Endothelial cell of umbilical vein (primary cell): Measurements from ENCODE around the gene TBCD. TPM values are rescaled to one million over a fixed set of nuclear protein-coding genes. Genes with fewer than 3 reads are reported as not detected.

Source experiments
- BruUV-seq: library from RNA; stranded (reverse); fragments of 400-500 nt; replicated peaks from 2 replicates; lab custom pipeline; 2021; lab: Mats Ljungman, UMichigan
- CTCF ChIA-PET: fragments of 300-600, 350-600 bp; sonication (Branson Sonifier 250); formaldehyde crosslinking; loops from one replicate; lab custom pipeline; 2021; ENCODE audit warnings: antibody characterized with exemption, inconsistent platforms; lab: Charles Lee
- POLR2A ChIA-PET: fragments of 300-600, 350-600 bp; sonication (Branson Sonifier 250); formaldehyde crosslinking; loops from one replicate; lab custom pipeline; 2021; ENCODE audit warnings: antibody characterized with exemption, inconsistent platforms; lab: Charles Lee
- DNase-seq: peaks from one replicate; pipeline ENCODE4 v3.0.0-alpha.2; 2011; ENCODE audit warnings: low read depth, low spot score
- FAIRE-seq: peaks from 2 replicates; lab custom pipeline; 2011; peaks lifted over from hg19 to GRCh38; lab: Jason Lieb, UNC
- H2AFZ ChIP-seq: 2 replicates; pipeline ENCODE4 v1.6.0; 2012; ENCODE audit warnings: low read depth, low read length, control low read depth, inconsistent platforms
- H3K27ac ChIP-seq: 2 replicates; pipeline ENCODE4 v1.5.1; 2011; ENCODE audit warnings: low read depth, mild to moderate bottlenecking, control low read depth, low read length, moderate library complexity; ENCODE audit not compliant: insufficient read depth
- H3K27me3 ChIP-seq, 2 experiments: 2 replicates each; pipeline versions ENCODE4 v1.6.0 to v1.6.1; 2011; ENCODE audit warnings: low read length in 2 of 2, mixed read lengths in 1 of 2; ENCODE audit not compliant: control insufficient read depth in 2 of 2, insufficient read depth in 2 of 2
- H3K36me3 ChIP-seq, 2 experiments: 2 replicates in 1 of 2; 3 replicates in 1 of 2; pipeline ENCODE4 v1.5.1; 2011; ENCODE audit warnings: low read length in 2 of 2, mild to moderate bottlenecking in 1 of 2, moderate library complexity in 1 of 2; ENCODE audit not compliant: control insufficient read depth in 2 of 2, insufficient read depth in 2 of 2; ENCODE audit errors: extremely low read depth in 1 of 2
- H3K4me1 ChIP-seq: 3 replicates; pipeline ENCODE4 v1.5.1; 2011; ENCODE audit warnings: mild to moderate bottlenecking, low read length; ENCODE audit not compliant: control insufficient read depth, insufficient read depth; ENCODE audit errors: extremely low read depth
- H3K4me2 ChIP-seq: 2 replicates; pipeline ENCODE4 v1.6.1; 2011; ENCODE audit warnings: low read length, control low read depth, mixed read lengths; ENCODE audit not compliant: insufficient read depth
- H3K4me3 ChIP-seq, 3 experiments: fragments of 200-600 bp in 1 of 3; sonication (generic), shearing (Covaris generic) in 1 of 3; replicated peaks in 1 of 3; 2 replicates each; pipeline ENCODE4 v1.5.1; 2011 to 2016; ENCODE audit warnings: control low read depth in 3 of 3, low read length in 3 of 3, mild to moderate bottlenecking in 2 of 3, inconsistent platforms in 1 of 3, low read depth in 1 of 3, moderate library complexity in 1 of 3; ENCODE audit not compliant: insufficient read depth in 1 of 3
- H3K79me2 ChIP-seq: 2 replicates; pipeline ENCODE4 v1.6.0; 2012; ENCODE audit warnings: low read length, inconsistent platforms; ENCODE audit not compliant: control insufficient read depth, insufficient read depth
- H3K9ac ChIP-seq: replicated peaks from 2 replicates; pipeline ENCODE3; 2011; ENCODE audit warnings: low read length, control low read depth; ENCODE audit not compliant: insufficient read depth; ENCODE audit errors: extremely low read depth
- H3K9me1 ChIP-seq: replicated peaks from 3 replicates; pipeline ENCODE4 v1.6.0; 2011; ENCODE audit warnings: mild to moderate bottlenecking, low read length; ENCODE audit not compliant: control insufficient read depth, insufficient read depth; ENCODE audit errors: extremely low read depth
- H3K9me3 ChIP-seq: replicated peaks from 2 replicates; pipeline ENCODE4 v1.5.1; 2012; ENCODE audit warnings: low read length, inconsistent platforms; ENCODE audit not compliant: control insufficient read depth, insufficient read depth
- H4K20me1 ChIP-seq: replicated peaks from 2 replicates; pipeline ENCODE3; 2011; ENCODE audit warnings: mild to moderate bottlenecking, low read length; ENCODE audit not compliant: control insufficient read depth, insufficient read depth; ENCODE audit errors: extremely low read depth
- CTCF ChIP-seq, 2 donors: IDR thresholded peaks; 1 replicate in 1 of 2; 2 replicates in 1 of 2; pipeline ENCODE4 v1.5.1; 2011; ENCODE audit warnings: low read length in 2 of 2, mild to moderate bottlenecking in 2 of 2, moderate library complexity in 2 of 2, control low read depth in 1 of 2, inconsistent platforms in 1 of 2, low read depth in 1 of 2; ENCODE audit not compliant: insufficient read depth in 1 of 2; ENCODE audit errors: extremely low read depth in 1 of 2
- EZH2 ChIP-seq: IDR thresholded peaks from 2 replicates; pipeline ENCODE4 v1.6.1; 2012; ENCODE audit warnings: borderline replicate concordance, low read depth, mild to moderate bottlenecking, moderate library complexity, low read length, inconsistent platforms; ENCODE audit not compliant: severe bottlenecking
- FOS ChIP-seq: IDR thresholded peaks from 2 replicates; pipeline ENCODE4 v1.6.1; 2011; ENCODE audit warnings: mild to moderate bottlenecking, low read length, moderate library complexity, borderline replicate concordance; ENCODE audit not compliant: insufficient read depth
- GATA2 ChIP-seq: IDR thresholded peaks from 2 replicates; pipeline ENCODE4 v1.7.0; 2011; ENCODE audit warnings: low read depth, mild to moderate bottlenecking, moderate library complexity, mixed read lengths, low read length; ENCODE audit not compliant: insufficient read length, insufficient read depth
- JUN ChIP-seq: IDR thresholded peaks from 2 replicates; pipeline ENCODE4 v1.6.1; 2011; ENCODE audit warnings: borderline replicate concordance, low read depth; ENCODE audit not compliant: insufficient read length, insufficient read depth
- MYC ChIP-seq: IDR thresholded peaks from one replicate; pipeline ENCODE4 v1.6.1; 2011; ENCODE audit warnings: mild to moderate bottlenecking, low read depth, low read length
- POLR2A ChIP-seq: IDR thresholded peaks from 2 replicates; pipeline ENCODE4 v1.6.1; 2012; ENCODE audit warnings: low read depth, mild to moderate bottlenecking, control low read depth, low read length
- POLR2AphosphoS5 ChIP-seq: IDR thresholded peaks from 2 replicates; pipeline ENCODE4 v1.6.1; 2012; ENCODE audit warnings: low read depth, mild to moderate bottlenecking, control low read depth, low read length, moderate library complexity; ENCODE audit not compliant: insufficient read depth
- dilution Hi-C: fragments of 300-500 bp; cut with MboI; formaldehyde crosslinking; loops from one replicate; pipeline ENCODE4 v1.15.0; 2019; ENCODE audit warnings: low sequenced_read_pairs; ENCODE audit not compliant: extremely low pct_ligation_motif_present
- intact Hi-C: fragments of 100-400 bp; cut with micrococcal nuclease; formaldehyde crosslinking; loops from one replicate; pipeline ENCODE4 v1.10.0; 2022
- polyA plus RNA-seq, 4 experiments: library from polyadenylated mRNA; depleted of rRNA in 3 of 4; stranded (reverse) in 3 of 4; unstranded in 1 of 4; fragments of >200 nt; gene quantifications; 2 replicates each; pipeline versions ENCODE4 v1.2.1 to v1.2.3, GENCODE V29; 2011 to 2012; ENCODE audit warnings: missing spikeins in 1 of 4
- total RNA-seq: library from RNA; stranded (reverse); gene quantifications from 2 replicates; pipeline ENCODE4 v1.2.3, GENCODE V29; 2021
- TF ChIP-seq, protein P1 (sequence below): IDR thresholded peaks from 2 replicates; pipeline ENCODE4 v1.6.1; 2011; ENCODE audit not compliant: insufficient read depth, insufficient read length

The TBCD gene
- total and polyA plus RNA-seq, 2 donors (not counting 3 experiments of a cell fraction or from before 2014, with no cell fraction given), result 121 to 145 TPM

- Histone ChIP-seq H3K9me1 (no peaks in the 10 kb centered on the region), H3K9me3 (no peaks in the 10 kb centered on the region), H3K27ac (no peak overlapping the region), H3K4me1 (no peaks in the 10 kb centered on the region), H3K4me2 (no peak overlapping the region), H3K9ac (no peak overlapping the region), H3K27me3 (no peaks in the 10 kb centered on the region), H3K79me2 (no peaks in the 10 kb centered on the region), H3K36me3 (peaks cover 6 to 28% of the 10 kb centered on the region in 2 experiments), H2AFZ (no peak overlapping the region), H4K20me1 (no peaks in the 10 kb centered on the region), H3K4me3 (no peak overlapping the region)
- BruUV-seq, result no TSS peak
- TF ChIP-seq, protein P1, sequence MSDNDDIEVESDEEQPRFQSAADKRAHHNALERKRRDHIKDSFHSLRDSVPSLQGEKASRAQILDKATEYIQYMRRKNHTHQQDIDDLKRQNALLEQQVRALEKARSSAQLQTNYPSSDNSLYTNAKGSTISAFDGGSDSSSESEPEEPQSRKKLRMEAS, result no peak
- no peak for TF ChIP-seq JUN
- TF ChIP-seq CTCF (IDR thresholded peaks at IDR 0.05; ENCODE audit: extremely low read depth in 1 of 2, insufficient read depth in 1 of 2, low read depth in 1 of 2, low read length in 2 of 2), result no peak
- dilution Hi-C loops (no loop called here), intact Hi-C loops (no loop called here)
- FAIRE-seq (no peak), DNase-seq (no peak)
- ChIA-PET CTCF (no interaction called here), POLR2A (no interaction called here)
Observed at GRCh38 chr17:82901356-82901755, 149.5 kb downstream of the TBCD start.

GRCh38 chr17:82901856-82902255 is 150.0 kb downstream of the TBCD start:
- H3K4me3 ChIP-seq, result no peak overlapping the region
- no peak overlapping the region for H2AFZ ChIP-seq
- no peaks in the 10 kb centered on the region for H3K9me1 ChIP-seq
- H3K9ac ChIP-seq, result no peak overlapping the region
- no peaks in the 10 kb centered on the region for H4K20me1 ChIP-seq
- ChIA-PET CTCF (interaction anchor here (0.9 kb wide), 1 partner anchor 120 kb away, joined by 3 read pairs; no protein-coding TSS in a partner anchor), POLR2A (no interaction called here)
- TF ChIP-seq JUN, result no peak
- no peak for TF ChIP-seq CTCF (IDR thresholded peaks at IDR 0.05; ENCODE audit: extremely low read depth in 1 of 2, insufficient read depth in 1 of 2, low read depth in 1 of 2, low read length in 2 of 2)
- TF ChIP-seq, protein P1, result no peak
- no peak for TF ChIP-seq MYC
- no peak for TF ChIP-seq FOS
- no peak for TF ChIP-seq POLR2A
- TF ChIP-seq EZH2, result no peak
- TF ChIP-seq POLR2AphosphoS5, result no peak
- TF ChIP-seq GATA2, result no peak
- dilution Hi-C loops (no loop called here), intact Hi-C loops (no loop called here)
- peaks cover 6 to 31% of the 10 kb centered on the region in 2 experiments for H3K36me3 ChIP-seq
- H3K4me2 ChIP-seq, result no peak overlapping the region
- DNase-seq (no peak), FAIRE-seq (no peak)
- no peaks in the 10 kb centered on the region for H3K9me3 ChIP-seq
- H3K79me2 ChIP-seq, result no peaks in the 10 kb centered on the region
- H3K27me3 ChIP-seq, result no peaks in the 10 kb centered on the region
- BruUV-seq, result no TSS peak
- H3K4me1 ChIP-seq, result no peaks in the 10 kb centered on the region
- no peak overlapping the region for H3K27ac ChIP-seq
